Stimulated activated CD4-positive, alpha-beta T cell treated with anti-CD3 and anti-CD28 coated beads, Interleukin-12 subunit alpha, Interleukin-12 subunit beta, amount 100 ng/mL, for 4 hours (primary cell): ENCODE measurements around the gene SRF.
"Not testable (repeated sequence)": the region's sequence is repeated elsewhere in the genome, so short reads cannot be mapped to it uniquely, and the experiment has no call there.

ENCODE experiments used
- DNase-seq: peaks from one replicate; pipeline ENCODE4 v3.0.0-alpha.2; 2020

The SRF gene

DNA sequence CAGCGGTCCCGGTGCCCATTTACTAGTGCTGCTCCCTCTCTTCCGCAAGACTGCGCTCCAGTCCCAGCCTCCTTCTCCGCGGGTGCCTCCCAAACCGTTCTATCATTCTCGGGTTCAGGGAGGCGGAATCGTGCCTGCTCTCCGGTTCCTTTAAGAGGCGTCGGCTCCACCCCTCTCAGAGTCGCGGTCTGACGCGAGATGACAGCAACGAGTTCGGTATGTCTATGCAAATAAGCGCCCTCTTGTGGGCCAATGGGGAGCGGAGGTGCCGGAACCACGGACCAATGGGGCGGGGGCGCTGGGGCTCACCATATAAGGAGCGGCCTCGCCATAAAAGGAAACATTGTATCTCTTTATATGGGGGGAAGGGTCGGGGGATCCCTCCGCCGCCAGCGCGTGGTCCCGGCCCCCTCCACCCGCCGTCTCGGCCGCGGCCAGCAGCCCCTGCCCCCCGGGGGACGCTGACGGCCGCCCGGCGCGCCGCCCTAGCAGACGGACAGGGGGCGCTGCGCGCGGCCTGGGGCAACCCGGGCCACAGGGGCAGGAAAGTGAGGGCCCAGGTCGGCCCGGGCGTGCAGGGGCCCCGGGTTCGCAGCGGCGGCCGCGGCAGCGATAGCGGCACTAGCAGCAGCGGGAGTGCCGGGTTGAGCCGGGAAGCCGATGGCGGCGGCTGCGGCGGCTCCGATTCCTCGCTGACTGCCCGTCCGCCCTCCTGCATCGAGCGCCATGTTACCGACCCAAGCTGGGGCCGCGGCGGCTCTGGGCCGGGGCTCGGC is at the start of gene SRF:
SRF (plus strand) TSS at position 339 of the 776 bp plus-strand sequence; CDS start at position 727, 388 bp downstream.
- DNase-seq = peak; percentile 98

DNA sequence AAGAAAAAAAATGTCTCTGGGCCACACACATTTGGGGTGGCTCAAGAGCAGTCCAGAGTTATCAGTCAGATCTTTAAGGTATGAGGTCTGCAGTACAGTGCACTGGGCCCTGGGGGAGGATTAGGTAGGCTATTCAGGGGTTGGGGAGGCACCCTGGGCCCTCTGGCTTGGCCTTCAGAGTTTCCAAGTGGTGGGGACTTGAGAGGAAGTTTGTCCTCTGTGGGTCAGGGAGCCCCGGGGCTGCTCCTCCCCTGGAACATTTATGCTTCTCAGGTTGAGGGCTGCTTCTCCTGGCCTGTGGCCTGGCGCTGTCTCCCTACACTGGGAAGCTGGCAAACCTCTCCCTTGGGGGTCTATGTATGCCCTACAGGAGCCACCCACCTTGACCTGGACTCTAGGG is 48.9 kb upstream of the SRF start:
- no peak for DNase-seq

DNA sequence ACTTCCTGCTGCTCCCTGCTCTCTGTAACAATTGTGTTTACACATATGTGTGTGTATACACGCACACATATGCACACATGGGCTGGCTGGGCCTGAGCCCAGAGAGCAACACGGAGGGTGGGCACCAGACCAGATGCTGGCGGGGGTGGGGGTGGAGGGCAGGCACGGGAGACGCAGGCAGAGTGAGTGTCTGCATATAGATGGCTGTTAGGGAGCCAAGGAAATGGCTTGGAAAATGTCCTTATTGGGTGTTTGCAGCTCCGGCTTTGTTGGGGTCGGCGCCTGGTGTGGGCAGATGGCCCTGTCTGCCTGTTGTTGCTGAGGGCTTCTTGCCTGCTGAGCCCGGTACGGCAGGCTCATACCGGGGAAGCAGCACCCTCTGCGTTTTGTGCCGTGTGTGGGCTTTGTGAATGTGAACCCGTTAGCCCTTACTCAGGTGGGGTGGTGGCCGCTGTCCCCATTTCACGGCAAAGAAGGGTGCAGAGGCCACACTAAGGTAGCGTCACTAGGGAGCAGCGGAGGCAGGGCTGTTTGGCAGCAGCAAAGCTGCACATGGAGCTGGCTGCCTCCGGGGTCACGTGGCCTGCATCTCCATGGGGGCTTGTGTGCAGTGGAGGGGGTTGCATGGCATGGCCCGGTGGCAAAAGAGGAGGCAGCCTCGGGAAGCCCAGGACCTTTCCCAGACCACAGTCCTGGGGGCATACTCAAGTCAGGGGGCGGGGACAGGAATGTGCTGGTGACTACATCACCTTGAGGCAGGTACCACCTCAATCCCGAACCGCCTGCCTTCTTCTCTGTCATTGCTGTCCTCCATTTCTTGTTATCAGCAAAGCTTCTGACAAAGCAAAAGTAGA is 47.4 kb upstream of the SRF start:
- DNase-seq = no peak

DNA sequence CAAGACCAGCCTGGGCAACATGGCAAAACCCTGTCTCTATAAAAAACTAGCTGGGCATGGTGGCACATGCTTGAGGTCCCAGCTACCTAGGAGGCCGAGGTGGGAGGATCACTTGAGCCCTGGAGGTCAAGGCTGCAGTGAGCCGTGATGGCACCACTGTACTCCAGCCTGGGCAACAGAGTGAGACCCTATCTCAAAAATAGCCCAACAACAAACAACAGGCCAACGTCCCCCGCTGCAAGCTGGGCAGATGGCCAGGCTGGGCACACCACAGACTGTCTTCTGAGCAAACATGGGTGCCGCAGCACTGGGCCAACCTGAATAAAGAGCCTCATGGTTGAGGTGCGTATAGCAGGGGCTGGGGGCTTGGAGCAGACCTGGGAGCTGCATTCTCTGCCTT is 46.6 kb upstream of the SRF start:
- no peak for DNase-seq

DNA sequence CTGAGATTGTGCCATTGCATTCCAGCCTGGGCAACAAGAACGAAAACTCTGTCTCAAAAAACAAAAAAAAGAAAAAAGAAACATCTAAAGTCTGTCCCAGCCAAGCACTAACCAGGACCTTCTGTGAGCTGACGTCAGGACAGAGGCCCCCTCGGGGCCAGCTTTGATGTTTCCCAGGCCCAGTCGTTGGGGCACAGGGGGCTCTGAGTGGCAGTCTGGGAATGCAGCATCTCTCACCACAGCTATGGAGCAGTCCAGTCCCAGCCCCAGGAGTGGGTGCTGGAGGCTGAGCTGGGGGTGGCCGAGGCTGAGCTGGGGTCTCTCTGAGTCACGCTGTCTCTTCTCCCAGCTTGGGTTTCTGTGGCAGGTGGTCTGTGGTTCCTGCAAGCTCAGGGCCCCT is 46.0 kb upstream of the SRF start:
- DNase-seq = no peak

DNA sequence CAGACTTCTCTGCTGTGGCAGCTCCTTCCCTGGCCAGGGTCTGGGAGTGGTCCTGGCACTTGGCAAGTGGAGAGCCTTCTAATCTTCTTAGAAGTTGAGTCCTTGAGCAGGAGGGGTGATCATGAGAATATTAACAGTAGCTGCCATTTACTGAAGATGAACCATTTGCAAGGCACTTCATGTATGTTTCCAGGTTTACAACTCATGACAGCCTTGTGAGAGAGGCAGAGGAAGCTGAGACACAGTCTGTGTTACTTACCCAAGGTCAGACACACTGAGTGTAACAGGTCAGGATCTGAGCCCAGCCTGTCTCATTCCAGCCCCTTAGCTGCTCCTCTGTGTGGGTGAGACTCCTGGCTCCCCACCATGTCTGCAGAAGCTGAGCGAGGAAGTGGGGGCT is 45.5 kb upstream of the SRF start:
- DNase-seq = no peak

DNA sequence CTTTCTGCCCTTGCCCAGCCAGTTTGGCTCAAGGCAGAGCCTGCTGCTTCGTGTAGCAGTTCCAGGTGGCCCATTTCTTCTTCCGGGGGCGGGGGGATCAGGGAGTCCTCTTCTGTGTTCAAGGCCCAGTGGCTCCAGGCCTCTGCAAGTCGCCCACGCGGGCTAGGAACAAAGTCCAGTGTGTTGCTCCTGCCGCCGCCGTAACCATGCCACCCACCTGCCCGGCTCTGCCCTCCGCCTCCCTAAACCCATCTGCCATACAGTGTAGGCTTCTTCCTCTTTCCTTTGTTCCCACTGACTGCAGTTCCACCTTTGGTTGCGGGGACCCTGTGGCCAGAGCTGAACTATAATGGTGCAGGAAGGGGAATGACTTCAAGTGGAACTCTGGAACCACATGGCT is 43.9 kb upstream of the SRF start:
- DNase-seq = no peak

DNA sequence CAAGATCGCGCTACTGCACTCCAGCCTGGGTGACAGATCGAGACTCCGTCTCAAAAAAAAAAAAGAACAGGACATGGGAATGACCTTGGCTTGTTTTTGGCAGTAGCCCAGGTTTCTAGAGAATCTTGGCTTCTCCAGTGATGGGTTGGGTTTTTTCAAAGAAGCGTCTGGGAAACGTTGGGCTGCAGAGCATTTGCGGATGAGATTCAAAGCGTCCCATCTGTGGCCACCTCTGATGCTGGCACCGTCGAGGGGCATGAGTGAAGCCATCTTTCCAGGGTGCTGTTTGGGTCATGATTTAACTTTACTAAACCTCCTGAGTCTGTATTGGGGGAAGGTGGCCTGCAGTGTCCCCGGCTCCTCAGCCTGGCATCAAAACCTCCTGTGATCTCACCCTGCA is 43.2 kb upstream of the SRF start:
- no peak for DNase-seq

DNA sequence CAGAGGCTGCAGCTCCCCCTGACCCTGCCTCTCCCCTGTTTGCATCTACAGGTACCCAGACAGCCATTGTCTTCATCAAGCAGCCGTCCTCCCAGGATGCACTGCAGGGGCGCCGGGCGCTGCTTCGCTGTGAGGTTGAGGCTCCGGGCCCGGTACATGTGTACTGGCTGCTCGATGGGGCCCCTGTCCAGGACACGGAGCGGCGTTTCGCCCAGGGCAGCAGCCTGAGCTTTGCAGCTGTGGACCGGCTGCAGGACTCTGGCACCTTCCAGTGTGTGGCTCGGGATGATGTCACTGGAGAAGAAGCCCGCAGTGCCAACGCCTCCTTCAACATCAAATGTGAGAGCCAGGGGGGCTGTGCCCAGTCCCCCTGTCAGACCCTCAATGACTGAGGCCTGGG is 42.1 kb upstream of the SRF start:
- no peak for DNase-seq

DNA sequence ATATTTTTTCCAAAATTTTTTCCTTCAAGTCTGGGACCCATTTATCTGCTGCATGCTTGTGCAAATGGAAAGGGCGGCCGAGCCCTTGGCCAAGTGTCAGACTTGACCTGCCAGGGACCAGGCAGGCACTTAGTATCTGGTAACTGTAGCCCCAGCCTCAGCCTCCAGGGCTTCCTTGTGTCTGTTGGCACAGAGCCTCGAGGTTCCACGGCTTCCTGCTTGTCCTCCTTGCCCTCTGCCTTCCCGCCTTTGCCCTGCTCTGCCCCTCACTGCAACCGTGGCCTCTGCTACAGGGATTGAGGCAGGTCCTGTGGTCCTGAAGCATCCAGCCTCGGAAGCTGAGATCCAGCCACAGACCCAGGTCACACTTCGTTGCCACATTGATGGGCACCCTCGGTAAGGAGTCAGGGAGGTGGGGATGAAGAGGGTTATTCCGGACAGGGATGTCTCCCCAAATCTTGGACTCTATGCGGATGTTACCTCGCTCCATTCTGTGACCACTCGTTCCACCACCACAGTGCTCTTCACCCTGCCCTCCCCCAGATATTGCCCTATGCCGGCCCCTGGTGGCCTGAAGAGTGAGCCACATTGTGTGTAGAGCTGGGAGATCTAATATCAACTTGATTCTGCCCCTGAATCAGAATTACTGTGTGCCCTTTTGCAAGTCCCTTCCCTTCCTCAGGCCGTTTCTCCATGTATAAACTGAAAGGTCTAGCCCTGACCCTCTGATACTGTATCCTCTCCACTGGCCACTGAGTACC is 41.5 kb upstream of the SRF start:
- no peak for DNase-seq

DNA sequence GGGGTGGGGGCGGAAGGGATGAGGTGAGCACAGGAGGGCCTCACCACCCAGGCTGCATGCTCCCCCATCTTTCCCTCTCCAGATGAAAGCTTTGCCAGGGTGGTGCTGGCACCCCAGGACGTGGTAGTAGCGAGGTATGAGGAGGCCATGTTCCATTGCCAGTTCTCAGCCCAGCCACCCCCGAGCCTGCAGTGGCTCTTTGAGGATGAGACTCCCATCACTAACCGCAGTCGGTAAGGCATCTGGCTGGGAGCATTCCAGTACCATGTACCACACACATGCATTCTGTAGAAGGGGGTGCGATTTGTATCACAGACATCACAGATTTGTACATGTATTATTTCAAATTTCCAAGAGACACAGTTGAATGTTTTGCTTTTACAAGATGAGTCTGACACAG is 40.6 kb upstream of the SRF start:
- no peak for DNase-seq

DNA sequence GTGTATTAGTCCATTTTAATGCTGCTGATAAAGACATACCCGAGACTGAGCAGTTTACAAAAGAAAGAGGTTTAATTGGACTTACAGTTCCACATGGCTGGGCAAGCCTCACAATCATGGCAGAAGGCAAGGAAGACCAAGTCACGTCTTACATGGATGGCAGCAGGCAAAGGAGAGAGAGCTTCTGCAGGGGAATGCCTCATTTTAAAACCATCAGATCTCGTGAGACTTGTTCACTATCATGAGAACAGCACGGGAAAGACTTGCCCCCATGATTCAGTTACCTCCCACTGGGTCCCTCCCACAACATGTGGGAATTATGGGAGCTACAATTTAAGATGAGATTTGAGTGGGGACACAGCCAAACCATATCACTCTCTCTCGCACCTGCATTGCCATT is 39.7 kb upstream of the SRF start:
- not testable (repeated sequence) for DNase-seq

DNA sequence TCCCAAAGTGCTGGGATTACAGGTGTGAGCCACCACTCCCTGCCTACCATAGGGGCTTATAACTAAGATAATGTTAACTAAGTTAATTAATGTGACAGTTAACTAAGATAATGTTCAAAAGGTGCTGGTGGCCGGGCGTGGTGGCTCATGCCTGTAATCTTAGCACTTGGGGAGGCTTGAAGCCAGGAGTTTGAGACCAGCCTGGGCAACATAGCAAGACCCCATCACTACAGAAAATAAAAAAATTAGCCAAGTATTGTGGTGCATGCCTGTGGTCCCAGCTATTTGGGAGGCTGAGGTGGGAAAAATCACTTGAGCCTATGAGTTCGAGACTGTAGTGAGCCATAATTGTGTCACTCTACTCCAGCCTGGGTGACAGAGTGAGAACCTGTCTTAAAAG is 32.8 kb upstream of the SRF start:
- no peak for DNase-seq

DNA sequence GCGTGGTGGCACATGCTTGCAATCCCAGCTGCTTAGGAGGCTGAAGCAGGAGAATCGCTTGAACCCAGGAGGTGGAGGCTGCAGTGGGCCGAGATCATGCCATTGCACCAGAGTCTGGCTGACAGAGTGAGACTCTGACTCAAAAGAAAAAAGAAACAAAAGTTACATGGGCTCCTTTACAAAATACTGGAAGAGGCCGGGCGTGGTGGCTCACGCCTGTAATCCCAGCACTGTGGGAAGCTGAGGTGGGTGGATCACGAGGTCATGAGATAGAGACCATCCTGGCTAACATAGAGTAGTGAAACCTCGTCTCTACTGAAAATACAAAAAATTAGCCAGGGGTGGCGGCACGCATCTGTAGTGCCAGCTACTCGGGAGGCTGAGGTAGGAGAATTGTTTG is 31.1 kb upstream of the SRF start:
- not testable (repeated sequence) for DNase-seq

DNA sequence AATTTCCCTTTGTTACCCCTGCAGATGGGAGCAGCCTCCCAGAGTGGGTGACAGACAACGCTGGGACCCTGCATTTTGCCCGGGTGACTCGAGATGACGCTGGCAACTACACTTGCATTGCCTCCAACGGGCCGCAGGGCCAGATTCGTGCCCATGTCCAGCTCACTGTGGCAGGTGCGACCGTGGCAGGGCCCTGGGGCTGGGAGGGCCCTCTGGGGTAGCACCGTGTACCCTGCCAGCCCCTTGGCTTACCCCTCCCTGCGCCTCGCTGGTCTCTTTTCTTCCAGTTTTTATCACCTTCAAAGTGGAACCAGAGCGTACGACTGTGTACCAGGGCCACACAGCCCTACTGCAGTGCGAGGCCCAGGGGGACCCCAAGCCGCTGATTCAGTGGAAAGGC is 29.4 kb upstream of the SRF start:
- DNase-seq = no peak

DNA sequence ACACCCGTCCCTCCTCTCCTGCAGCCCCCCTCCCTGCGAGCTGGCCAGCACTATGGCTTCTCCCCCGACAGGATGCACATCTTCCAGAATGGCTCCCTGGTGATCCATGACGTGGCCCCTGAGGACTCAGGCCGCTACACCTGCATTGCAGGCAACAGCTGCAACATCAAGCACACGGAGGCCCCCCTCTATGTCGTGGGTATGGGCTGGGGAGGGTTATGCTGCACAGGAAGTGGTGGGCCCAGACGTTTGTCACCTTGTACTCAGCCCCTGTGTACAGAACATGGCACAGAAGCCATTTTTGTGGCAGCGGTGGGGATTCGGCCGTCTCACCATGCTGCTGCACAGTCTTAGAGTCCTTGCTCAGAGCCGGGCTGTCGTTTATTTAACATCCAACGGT is 29.0 kb upstream of the SRF start:
- no peak for DNase-seq

DNA sequence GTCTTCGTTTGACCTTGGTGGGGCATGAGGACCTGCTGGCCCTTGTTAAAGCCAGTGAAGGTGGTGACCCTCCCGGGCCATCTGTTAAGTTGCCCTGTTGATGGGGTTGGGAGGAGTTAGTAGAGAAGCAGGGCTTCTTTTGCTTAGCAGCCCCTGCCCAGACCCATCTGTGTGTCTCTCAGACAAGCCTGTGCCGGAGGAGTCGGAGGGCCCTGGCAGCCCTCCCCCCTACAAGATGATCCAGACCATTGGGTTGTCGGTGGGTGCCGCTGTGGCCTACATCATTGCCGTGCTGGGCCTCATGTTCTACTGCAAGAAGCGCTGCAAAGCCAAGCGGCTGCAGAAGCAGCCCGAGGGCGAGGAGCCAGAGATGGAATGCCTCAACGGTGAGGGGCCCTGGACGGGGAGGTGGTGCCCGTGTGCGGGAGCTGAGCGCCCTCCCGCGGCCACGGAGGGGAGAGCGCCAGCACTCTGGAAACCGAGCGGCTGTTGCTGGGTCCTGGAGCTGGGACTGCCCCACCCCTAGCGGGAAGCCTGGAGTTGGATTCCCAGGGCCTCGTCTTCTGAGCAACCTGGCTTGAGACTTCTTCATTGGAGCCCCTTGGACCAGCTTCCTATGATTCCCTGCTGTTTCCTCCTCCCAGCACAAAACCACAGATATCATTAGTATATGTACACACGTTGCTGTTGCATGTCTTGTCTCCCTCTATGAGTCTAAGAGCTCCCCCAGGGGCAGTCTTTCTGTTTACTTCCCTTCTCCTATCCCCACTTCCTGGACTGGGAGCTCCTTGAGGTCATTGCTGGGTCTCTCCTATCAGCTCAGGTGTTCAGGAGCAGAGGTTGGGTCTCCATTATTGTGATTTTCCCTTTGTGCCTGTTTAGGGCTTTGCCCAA is 27.6 kb upstream of the SRF start:
- DNase-seq = peak; percentile 69

DNA sequence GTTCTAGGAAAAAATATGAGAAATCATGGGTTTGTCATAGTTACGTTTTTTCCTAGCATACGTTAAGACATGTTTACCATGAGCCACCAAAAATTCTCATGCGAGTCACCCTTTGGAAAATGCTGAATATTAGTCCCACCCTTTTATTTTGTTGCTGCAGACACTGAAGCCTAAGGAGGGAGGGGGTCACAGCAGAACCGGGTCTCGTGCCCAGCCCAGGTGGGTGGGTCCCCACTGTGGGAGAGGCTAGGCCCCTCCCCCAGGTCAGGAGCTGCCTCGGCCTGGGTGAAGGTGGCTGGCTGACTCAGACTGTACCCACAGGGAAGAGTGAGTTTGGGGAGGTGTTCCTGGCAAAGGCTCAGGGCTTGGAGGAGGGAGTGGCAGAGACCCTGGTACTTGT is 26.2 kb upstream of the SRF start:
- no peak for DNase-seq

DNA sequence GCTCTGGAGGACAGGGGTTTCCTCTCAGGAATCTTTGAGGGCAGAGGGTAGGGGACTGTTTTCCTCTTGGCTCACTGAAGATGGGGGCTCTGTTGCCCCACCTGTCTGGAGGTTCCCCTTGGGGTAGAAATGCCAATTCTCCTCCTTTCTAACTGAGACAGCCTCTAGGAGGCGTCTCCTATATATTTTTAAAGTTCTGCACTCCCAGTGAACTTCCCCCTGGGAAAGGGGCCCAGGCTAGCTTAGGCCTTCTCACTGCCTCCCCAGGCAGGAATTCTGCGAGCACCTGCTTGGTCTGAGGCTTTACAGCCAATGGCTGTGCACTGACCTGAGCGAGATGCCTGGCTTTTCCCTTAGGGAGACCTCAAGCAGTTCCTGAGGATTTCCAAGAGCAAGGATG is 24.8 kb upstream of the SRF start:
- no peak for DNase-seq

DNA sequence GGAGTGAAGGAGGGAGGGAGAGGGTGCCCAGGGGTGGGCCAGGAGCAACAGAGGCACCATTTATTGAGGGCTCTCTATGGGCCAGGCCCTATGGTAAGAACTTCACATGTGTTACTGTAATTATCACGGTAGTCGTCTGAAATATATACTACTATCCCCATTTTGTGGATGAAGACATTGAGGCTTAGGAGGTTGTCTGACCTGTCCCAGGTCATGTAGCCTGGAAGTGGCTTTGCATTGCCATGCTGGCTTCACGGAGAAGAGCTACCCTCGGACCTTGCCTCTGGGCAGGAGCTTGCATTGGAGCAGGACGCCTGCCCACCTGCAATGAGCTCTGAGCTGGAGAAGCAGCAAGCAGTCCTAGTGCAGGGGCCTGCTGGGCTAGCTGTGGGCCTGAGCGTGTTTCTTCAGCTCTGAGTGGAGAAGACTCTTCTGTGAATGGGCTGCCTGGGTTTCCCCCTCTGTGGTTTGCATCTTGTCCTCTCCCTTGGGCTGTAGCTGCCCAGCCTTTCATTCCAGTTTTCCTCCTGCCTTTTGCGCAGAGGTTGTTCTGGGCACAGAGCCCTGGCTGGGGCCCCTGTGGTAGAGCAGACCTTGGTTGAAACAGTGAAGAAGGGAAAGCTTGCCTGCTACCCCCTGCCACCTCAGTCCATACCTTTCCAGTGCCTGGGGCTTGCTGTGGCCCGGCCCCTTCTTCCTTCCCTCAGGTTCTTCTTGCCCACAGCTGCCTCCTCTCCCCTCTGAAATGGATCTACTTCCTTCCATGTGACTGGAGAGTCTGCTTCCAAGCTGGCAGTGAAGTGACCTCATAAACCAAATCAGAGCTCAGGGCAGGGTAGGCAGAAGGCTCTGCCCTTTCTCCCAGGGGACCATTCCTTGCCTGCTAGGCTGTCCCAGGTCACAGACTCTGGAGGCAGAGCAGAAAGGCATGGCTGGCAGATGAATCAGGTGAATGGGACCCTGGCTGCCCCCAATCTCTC is 24.1 kb upstream of the SRF start:
- DNase-seq = no peak
